Fibroblast of mammary gland (primary cell): ENCODE measurements around the gene HAUS8.

Source experiments
- DNase-seq: peaks from one replicate; pipeline ENCODE4 v3.0.0-alpha.2; 2010; ENCODE audit warnings: low read depth
- H3K4me3 ChIP-seq: 2 replicates; pipeline ENCODE4 v1.5.1; 2011; ENCODE audit warnings: low read depth, mild to moderate bottlenecking, low read length, moderate library complexity; ENCODE audit not compliant: control insufficient read depth
- TF ChIP-seq, protein P1 (sequence below): conservative IDR thresholded peaks from 2 replicates; pipeline ENCODE4 v1.5.1; 2011; ENCODE audit warnings: low read depth, low read length, inconsistent platforms; ENCODE audit not compliant: control insufficient read depth, insufficient read depth

HAUS8 gene

GRCh38 chr19:17005000-17005399 is 70.3 kb downstream of the HAUS8 start:
- no peak overlapping the region for H3K4me3 ChIP-seq
- TF ChIP-seq, protein P1, sequence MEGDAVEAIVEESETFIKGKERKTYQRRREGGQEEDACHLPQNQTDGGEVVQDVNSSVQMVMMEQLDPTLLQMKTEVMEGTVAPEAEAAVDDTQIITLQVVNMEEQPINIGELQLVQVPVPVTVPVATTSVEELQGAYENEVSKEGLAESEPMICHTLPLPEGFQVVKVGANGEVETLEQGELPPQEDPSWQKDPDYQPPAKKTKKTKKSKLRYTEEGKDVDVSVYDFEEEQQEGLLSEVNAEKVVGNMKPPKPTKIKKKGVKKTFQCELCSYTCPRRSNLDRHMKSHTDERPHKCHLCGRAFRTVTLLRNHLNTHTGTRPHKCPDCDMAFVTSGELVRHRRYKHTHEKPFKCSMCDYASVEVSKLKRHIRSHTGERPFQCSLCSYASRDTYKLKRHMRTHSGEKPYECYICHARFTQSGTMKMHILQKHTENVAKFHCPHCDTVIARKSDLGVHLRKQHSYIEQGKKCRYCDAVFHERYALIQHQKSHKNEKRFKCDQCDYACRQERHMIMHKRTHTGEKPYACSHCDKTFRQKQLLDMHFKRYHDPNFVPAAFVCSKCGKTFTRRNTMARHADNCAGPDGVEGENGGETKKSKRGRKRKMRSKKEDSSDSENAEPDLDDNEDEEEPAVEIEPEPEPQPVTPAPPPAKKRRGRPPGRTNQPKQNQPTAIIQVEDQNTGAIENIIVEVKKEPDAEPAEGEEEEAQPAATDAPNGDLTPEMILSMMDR: no peak
- no peak for DNase-seq

- no peak for DNase-seq
- TF ChIP-seq, protein P1: no peak
- H3K4me3 ChIP-seq: no peak overlapping the region
Measured at GRCh38 chr19:17004386-17004785, 70.9 kb downstream of the HAUS8 start.

DNA sequence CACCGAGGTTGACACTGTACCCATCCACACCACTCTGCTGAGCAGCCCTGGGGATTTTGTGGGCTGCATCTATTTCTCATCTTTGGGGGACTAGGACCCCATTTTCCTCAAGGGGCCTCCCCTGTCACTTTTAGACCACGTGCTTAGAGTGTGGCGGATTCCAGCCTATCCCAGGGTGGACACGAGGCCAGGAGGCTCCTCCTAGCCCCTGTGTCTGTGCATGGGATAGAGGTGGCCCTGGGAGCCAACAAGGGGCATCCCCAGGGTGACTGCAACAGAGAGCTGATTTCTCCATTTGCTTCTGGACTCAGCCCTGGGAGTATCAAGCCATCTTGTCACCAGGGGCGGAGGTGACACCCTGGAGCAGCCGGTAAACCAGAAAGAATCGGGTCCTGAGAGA is 72.8 kb downstream of the HAUS8 start:
- no peak for DNase-seq
- H3K4me3 ChIP-seq: no peak overlapping the region
- TF ChIP-seq, protein P1: no peak

- H3K4me3 ChIP-seq: no peak overlapping the region
- TF ChIP-seq, protein P1: no peak
- DNase-seq: no peak
Measured at GRCh38 chr19:17001603-17002183, 73.6 kb downstream of the HAUS8 start.
